ENCODE data around the gene PRLH. TPM values are rescaled to one million over a fixed set of nuclear protein-coding genes. Genes with fewer than 3 reads are reported as not detected.

The PRLH gene
- total and polyA plus RNA-seq, 8 donors, result not detected

DNA sequence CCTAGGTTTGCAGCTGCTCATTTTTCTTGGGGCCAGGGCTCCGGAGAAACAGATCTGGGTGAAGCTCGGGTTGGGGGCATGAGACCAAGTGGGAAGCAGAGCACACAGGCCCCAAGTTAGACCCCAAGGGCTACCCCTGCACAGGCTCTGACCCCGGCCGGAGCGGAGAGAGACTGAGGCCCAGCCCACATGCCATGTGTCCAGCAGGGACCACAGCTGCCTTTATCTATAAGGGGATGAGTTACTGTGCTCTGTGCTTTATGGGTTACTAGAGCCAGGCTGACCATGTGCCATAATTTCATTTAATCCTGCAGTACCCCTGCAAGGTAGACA, 30.3 kb upstream of the PRLH start:
- DNase-seq, result no peak
- no peak overlapping the region for H3K4me3 ChIP-seq
- no peak for ATAC-seq
- peaks cover 0 to 40% of the 10 kb centered on the region in 2 donors for H3K36me3 ChIP-seq
- H3K9me3 ChIP-seq, result no peaks in the 10 kb centered on the region
- TF ChIP-seq CTCF (IDR thresholded peaks at IDR 0.05), result no peak
- H3K4me1 ChIP-seq, result peaks cover 0 to 10% of the 10 kb centered on the region in 2 donors
- no peak overlapping the region for H3K27ac ChIP-seq
- no peaks in the 10 kb centered on the region for H3K27me3 ChIP-seq
- intact Hi-C loops (cut with DNase I), result no loop called here

DNA sequence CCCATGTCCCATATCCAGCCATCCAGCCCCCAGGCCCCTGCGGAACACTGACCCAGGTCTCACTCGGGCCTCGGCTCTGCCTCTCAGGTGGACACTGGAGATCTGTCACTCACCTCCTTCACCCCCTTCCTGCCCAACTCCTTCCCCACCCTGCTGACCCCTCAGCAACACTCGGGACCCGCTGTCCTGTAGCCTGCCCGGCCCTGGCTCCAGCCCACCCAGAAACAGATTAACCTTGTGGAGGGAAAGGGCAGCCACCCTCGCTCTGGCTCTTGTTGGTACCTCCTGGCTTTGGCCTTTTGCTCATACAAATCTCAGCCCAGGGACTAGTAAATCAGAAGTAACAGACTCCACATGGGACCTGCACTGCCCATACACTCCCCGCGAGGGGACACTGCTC, 29.8 kb upstream of the PRLH start:
- no peak for ATAC-seq
- intact Hi-C loops (cut with DNase I), result no loop called here
- no peaks in the 10 kb centered on the region for H3K27me3 ChIP-seq
- no peak overlapping the region for H3K27ac ChIP-seq
- no peak for TF ChIP-seq CTCF (IDR thresholded peaks at IDR 0.05)
- peaks cover 0 to 11% of the 10 kb centered on the region in 2 donors for H3K4me1 ChIP-seq
- no peak for DNase-seq
- H3K4me3 ChIP-seq, result no peak overlapping the region
- no peaks in the 10 kb centered on the region for H3K9me3 ChIP-seq
- H3K36me3 ChIP-seq, result peaks cover 0 to 46% of the 10 kb centered on the region in 2 donors

DNA sequence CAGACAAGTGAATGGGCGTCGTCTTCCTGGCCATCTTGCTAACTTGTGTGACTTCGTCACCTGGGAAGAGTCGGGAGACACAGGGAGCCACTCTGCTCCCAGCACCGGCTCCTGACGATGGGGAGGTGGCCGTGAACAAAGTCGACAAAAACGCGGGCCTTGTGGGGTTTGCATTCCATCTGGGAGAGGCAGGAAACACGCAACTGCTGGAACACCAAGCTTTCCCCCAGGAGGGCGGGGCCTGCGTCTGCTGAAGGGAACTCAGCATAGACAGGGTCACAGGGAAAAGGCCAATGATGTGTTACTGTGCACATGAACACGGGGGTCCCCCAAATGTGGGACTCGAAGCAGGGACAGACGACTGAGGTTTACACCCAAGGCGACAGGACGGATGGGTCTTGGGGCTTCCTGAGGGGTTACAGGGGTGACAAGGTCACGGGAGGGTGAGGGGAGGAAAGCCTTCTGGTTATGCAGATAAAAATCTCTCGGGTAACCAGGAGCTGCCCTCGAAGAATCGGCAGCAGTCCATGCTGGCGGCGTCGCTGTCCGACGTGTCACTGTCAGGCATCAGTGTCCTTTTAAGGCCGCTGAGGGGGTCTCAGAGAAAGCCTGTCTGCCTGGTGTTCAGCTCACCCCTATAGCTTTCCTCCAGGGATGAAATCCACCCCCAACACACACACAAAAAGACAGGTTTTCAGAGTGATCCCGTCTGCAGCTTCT, 28.2 kb upstream of the PRLH start:
- DNase-seq (no peak), ATAC-seq (no peak)
- H3K36me3 ChIP-seq, result peaks cover 0 to 46% of the 10 kb centered on the region in 2 donors
- H3K27me3 ChIP-seq, result no peaks in the 10 kb centered on the region
- H3K4me3 ChIP-seq, result no peak overlapping the region
- no peak overlapping the region for H3K27ac ChIP-seq
- peaks cover 0 to 11% of the 10 kb centered on the region in 2 donors for H3K4me1 ChIP-seq
- TF ChIP-seq CTCF (IDR thresholded peaks at IDR 0.05), result no peak
- intact Hi-C loops (cut with DNase I), result no loop called here
- no peaks in the 10 kb centered on the region for H3K9me3 ChIP-seq

- no peak overlapping the region for H3K4me3 ChIP-seq
- H3K27me3 ChIP-seq, result no peaks in the 10 kb centered on the region
- DNase-seq (no peak), ATAC-seq (no peak)
- H3K9me3 ChIP-seq, result no peaks in the 10 kb centered on the region
- no peak overlapping the region for H3K27ac ChIP-seq
- peaks cover 0 to 11% of the 10 kb centered on the region in 2 donors for H3K4me1 ChIP-seq
- H3K36me3 ChIP-seq, result peaks cover 0 to 46% of the 10 kb centered on the region in 2 donors
- no peak for TF ChIP-seq CTCF (IDR thresholded peaks at IDR 0.05)
- intact Hi-C loops (cut with DNase I), result no loop called here
These were observed 27.5 kb upstream of the PRLH start for GRCh38 chr2:237538901-237539300.

DNA sequence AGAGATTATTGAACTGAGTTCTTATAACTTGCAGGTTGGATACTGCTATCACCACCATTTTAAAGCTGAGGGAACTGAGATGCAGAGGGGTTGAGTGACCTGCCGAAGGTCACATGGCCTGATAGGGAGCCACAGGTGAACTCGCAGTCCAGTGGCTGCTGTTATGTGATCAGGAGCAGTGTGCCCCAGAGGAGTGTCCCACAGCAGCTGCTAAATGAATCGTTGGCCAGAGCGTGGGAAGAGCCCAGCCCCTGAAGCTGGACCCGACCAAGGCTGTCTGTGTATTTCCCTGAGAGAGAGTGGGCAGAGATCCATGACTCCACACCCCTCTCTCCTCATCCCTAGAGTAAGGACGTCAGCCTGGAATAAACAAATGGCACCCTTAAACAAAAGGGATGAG, 26.7 kb upstream of the PRLH start:
- intact Hi-C loops (cut with DNase I), result no loop called here
- ATAC-seq, result no peak
- DNase-seq, result no peak
- Histone ChIP-seq H3K27ac (no peak overlapping the region), H3K27me3 (no peaks in the 10 kb centered on the region), H3K4me1 (peaks cover 0 to 11% of the 10 kb centered on the region in 2 donors), H3K36me3 (peaks cover 0 to 46% of the 10 kb centered on the region in 2 donors), H3K9me3 (no peaks in the 10 kb centered on the region), H3K4me3 (no peak overlapping the region)
- TF ChIP-seq CTCF (IDR thresholded peaks at IDR 0.05), result no peak
